ELR (cell line): ENCODE data around the gene GHDC.
"Not testable (repeated sequence)": the region's sequence is repeated elsewhere in the genome, so short reads cannot be mapped to it uniquely, and the experiment has no call there.

Source experiments
- DNase-seq: peaks from one replicate; pipeline ENCODE4 v3.0.0-alpha.2; 2015; ENCODE audit warnings: low read depth

The GHDC gene

GRCh38 chr17:42202696-42203095, 8.4 kb upstream of the GHDC start:
- no peak for DNase-seq

DNA sequence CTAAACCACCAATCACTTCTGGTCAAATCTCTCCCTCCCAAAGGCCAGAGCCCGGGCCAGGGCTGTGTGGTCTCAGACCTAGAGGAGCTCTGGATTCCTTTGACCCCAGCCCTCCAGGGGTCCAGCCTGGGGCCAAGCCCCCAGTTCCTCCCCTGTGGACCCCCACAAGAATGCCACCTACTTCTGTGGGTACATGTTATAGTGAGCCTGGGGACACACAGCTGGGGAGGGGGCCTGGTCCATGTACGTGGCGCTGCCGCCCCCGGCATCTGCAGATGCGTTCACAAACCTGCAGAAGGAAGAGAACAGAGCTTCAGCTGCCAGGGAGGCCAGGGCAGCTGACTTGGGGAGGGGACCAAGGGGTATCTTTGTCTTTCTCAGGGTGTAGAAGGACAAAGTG, 7.9 kb upstream of the GHDC start:
- no peak for DNase-seq

GRCh38 chr17:42201458-42201772, 7.1 kb upstream of the GHDC start:
- DNase-seq: no peak

GRCh38 chr17:42200706-42201457, 6.6 kb upstream of the GHDC start:
- DNase-seq: no peak

GRCh38 chr17:42199416-42200011, 5.2 kb upstream of the GHDC start:
- DNase-seq: no peak

DNA sequence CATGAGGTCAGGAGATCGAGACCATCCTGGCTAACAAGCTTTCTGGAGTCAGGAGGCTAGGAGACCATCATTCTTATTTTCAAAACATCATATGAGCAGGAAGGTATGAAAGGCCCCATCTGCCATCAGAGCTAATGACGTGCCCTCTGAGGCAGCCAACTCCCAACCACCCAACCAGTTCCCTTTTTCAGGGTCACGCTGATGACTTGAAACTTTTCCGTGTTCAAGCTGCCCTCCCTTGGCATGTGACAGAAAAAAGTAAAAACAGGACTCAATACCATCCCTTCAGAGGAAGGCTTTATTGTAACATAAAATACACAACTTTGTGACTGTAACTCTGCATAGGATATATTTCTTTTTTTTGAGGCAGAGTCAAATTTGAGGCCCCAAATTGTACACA, 4.6 kb upstream of the GHDC start:
- no peak for DNase-seq

DNA sequence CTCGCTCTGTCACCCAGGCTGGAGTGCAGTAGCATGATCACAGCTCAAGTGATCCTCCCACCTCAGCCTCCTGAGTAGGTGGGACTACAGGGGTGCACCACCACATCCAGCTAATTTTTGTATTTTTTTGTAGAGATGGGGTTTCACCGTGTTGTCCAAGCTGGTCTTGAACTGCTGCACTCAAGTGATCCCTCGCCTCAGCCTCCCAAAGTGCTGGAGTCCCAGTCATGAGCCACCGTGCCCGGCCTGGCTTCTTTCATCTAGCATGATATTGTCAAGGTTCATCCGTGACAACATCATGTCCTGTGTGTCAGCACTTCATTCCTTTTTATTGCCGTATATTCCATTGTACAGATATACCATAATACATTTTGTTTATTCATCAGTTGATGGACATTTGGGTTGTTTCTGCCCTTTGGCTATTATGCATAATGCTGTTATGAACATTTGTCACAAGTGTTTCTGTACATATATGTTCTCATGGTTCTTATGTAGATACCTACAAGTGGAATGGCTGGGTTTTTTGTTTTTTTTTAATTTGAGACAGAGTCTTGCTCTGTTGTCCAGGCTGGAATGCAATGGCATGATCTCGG, 3.4 kb upstream of the GHDC start:
- DNase-seq: no peak

DNA sequence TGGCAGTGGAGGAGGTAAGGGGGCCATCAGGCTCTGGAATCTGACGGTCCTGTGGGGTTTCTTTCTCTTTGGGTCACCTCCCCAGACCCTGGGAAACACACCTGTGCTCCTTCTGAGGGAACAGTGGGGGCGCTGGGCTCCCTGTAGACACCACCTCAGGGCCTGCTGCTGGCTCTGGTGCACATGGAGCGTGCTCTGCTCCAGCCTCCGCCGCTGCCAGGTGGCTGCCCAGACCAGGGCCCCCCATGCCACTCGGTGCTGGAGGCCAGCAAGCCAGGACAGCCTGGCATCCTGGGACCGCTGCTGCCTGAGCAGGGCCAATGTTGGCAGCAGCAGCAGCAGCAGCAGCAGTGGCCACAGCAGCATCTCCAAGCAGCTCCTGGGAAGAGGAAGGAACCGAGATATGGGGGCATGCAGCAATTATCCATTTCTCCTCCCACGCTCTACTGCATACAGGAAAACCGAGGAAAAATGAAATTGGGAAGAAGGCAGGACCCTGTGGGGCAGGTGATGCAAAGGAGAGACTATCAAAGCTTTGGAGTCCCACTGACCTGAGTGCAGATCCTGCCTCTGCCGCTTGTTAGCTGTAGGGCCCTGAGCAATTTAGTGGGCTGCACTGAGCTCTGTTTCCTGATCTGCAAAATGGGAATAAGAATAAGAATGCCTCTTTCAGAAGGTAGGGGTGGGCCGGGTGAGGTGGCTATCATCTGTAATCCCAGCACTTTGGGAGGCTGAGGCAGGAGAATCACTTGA, 902 bp downstream of the GHDC start:
- no peak for DNase-seq

DNA sequence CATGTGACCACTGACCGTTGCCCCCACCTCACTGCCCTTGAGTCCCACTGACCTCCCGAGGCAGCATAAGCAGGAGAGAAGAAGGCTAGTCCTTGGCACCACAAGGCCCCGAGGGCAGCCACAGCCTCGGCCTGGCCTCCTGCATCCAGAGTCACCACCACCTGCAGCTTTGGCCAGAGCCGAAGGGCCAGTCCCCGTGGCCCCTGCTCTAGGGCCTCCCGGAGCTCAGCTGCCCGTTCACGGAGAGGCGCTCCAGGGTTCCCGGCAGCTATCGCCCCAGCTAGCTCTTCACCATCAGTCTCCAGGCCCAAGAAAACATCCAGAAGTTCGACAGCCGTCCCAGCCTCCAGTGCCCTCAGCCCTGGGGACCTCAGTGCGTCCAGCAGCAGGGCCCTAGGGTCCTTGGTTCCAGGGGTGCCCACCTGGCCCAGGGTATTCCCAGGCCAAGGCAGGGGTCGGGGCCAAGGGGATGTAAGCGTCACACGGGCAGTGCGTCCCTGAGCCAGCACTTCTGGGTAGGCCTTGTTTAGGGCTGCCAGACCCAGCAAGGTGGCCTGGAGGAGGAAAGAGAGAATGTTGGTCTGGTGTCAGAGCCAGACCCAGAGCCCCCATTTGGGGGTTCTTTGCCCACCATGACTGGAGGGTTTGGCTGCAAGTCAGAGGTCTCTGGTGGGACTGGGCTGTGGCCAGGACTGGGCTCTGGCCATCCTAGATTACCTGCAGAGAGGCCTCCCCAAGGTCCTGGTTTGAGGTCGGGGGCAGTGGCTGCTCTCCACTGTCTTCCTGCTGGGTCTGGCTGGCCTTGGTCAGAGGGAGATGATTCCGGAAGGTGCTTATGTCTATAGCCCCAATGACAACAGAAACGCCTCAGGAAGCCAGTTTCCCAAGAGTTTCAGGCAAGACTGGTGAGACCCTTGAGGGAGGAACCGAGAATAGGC, 1.8 kb downstream of the GHDC start:
- DNase-seq: no peak

DNA sequence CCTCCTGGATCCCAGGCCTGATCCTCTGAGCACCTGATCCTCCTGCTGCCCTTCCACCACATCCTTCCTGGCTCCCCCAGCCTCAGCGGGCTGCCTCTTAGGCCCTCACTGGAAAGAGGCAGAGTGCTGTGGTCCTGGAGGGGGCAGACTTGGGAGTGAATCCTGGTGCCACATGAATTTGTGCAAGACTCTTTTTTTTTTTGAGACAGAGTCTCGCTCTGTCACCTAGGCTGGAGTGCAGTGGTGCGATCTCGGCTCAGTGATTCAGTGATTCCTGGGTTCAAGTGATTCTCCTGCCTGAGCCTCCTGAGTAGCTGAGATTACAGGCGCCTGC, 3.1 kb downstream of the GHDC start:
- DNase-seq: no peak

DNA sequence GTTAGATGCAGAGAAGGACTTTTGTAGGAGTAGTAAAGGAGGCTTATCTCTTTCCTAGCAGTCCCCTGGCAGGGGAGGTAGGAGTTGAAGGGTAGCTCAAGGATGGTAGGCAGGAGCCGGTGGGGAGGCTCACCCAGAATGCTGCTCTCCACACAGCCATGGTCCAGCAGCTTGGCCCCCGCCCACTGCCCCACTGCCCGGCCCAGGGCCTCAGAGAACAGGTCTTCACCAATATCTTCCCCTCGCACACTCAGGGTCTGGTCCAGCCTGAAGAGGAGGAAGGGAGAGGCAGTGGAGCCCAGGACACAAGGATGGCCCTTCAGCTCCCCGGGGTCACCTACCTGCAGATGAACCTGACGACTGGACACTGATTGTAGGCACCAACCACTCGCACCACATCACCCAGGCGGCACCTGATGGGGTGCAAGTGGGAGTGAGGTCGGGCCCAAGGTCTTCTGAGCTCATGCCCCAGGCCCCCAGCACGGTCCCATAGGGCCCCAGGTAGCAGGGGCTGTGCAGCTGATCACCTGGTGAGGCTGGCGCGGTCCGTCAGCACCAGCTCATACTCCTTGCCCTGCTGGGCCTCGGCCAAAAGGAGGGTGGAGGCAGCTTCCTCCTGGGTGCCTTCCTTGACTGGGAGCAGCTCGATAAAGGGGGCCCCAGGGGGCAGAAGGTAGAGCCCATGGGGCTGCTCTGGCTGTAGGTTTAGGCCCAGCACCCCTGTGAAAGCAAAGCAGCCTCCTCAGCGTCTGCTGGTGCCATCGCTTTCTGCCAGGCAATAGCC, 3.6 kb downstream of the GHDC start:
- DNase-seq: no peak

- DNase-seq: no peak
Measured at GRCh38 chr17:42189651-42189965, 4.7 kb downstream of the GHDC start.

DNA sequence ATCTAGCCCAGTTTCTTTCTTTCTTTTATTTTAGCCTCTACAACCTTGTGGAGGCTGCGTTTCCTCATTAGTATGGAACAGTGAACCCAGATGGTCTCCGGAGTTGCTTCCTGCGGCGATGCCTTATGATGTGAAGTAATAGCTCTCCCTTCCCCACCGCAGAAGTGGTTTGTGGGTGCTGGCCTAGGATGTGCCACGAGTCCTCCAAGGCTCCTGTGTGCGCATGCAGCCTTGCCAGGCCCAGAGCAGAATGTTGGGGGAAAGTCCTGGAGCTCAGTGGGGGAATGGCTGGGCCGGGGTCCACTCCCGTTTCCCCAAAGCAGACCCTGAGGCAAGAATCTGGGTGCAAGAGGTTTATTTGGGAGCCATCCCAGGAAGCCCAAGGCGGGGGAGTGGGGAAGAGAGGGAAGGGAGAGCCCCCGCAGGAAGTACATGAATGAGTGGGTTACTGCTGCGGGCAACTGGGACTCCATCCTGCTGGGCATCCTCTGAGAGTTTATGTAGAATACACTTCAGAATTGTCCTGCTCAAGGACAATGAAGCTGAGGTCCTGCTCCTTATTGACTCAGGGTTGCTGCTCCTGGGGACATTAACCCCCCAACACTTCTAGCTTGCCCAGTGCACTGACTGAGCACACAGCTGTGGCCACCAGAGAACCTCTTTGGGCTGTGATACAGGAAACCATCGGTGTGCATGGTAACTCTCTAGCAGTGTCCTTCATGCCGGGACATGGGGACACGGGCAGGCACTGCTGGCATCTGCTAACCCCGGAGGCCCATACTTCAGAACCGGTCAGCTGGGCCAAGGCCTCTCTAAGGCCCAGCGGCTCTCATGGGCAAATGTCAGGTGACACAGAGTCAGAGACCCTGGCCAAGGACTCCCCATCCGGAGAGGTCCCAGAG, 5.3 kb downstream of the GHDC start:
- no peak for DNase-seq

- DNase-seq: no peak
Measured at GRCh38 chr17:42187833-42188232, 6.5 kb downstream of the GHDC start.

DNA sequence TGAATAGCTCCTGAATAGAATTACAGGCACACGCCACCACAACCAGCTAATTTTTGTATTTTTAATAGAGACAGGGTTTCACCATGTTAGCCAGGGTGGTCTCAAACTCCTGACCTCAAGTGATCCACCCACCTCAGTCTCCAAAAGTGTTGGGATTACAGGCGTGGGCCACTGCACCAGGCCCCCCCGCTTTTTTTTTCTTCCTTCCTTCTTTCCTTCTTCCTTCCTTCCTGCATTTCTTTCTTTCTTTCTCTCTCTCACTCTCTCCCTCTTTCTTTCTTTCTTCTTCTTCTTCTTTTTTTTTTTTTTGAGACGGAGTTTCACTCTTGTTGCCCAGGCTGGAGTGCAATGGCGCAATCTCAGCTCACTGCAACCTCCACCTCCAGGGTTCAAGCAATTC, 8.1 kb downstream of the GHDC start:
- not testable (repeated sequence) for DNase-seq

- no peak for DNase-seq
Measured at GRCh38 chr17:42185621-42185930, 8.7 kb downstream of the GHDC start.

GRCh38 chr17:42184713-42185620, 9.3 kb downstream of the GHDC start, which contains the start of gene HCRT:
TSS of gene HCRT (minus strand) at chr17:42185452. CDS start at chr17:42185365, 87 bp downstream.
- no peak for DNase-seq

DNA sequence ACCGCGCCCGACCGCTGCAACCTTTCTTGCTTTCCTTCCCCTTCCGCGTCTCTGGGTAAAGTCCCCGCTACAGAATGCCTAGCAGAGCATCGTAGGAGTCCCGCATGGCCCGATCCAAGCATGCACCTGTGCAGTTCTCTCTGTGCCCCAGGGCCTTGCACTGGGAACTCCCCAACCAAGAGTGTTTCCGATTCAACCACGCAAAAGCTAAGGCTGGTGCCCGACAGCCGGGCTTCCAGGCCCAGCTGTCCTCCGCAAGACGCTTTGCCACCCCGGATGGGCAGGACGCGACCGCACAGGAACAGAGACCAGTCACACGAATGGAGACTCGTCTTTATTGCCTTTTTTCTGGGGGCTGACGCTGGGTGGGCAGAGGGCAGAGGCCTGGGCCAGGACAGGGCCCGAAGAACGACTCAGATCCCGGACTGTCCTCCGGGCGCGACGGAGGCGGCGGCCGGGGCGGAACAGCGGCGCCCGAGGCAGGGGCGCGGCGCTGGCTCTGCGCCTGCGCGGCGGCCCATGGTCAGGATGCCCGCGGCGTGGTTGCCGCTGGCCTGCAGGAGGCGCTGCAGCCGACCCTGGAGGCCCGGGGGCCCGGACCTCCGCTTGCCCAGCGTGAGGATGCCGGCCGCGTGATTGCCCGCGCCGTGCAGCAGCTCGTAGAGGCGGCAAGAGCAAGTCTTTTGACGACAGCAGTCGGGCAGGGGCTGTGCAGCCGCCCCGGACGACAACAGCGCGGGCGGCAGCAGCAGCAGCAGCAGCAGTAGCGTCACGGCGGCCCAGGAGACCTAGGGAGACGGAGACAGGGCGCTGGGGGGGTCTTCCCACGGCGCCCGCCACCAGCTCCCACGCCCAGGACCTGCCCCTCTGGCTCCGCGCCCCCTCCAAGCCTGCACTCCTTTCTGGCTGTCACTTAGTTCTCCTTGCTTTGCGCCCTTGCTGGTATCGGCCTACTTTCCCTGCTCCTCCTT, 10.3 kb downstream of the GHDC start:
- DNase-seq: peak; percentile 75
